Trophoblast cell (in vitro differentiated cells and primary cell): ENCODE data around the gene PANX3.

Source experiments
- DNase-seq, 2 donors: peaks; one replicate each; pipeline ENCODE4 v3.0.0-alpha.2; 2016
- H2AFZ ChIP-seq: 2 replicates; pipeline ENCODE4 v1.6.1; 2013; ENCODE audit warnings: low read length, moderate library complexity, mild to moderate bottlenecking; ENCODE audit not compliant: insufficient read depth, poor library complexity
- H2AK5ac ChIP-seq: 2 replicates; pipeline ENCODE4 v1.6.1; 2013; ENCODE audit warnings: mild to moderate bottlenecking, low read length
- H2BK120ac ChIP-seq: 2 replicates; pipeline ENCODE4 v1.6.1; 2013; ENCODE audit warnings: low read length, mild to moderate bottlenecking, moderate library complexity; ENCODE audit not compliant: insufficient read depth, poor library complexity
- H2BK12ac ChIP-seq: 2 replicates; pipeline ENCODE4 v1.6.1; 2013; ENCODE audit warnings: mild to moderate bottlenecking, low read length, moderate library complexity
- H2BK5ac ChIP-seq: 2 replicates; pipeline ENCODE4 v1.6.1; 2013; ENCODE audit warnings: low read length, low read depth, moderate library complexity, mild to moderate bottlenecking; ENCODE audit not compliant: poor library complexity
- H3K14ac ChIP-seq: 2 replicates; pipeline ENCODE4 v1.6.1; 2013; ENCODE audit warnings: mild to moderate bottlenecking, low read length
- H3K18ac ChIP-seq: 2 replicates; pipeline ENCODE4 v1.6.1; 2013; ENCODE audit warnings: mild to moderate bottlenecking, low read length
- H3K23ac ChIP-seq: 2 replicates; pipeline ENCODE4 v1.6.1; 2013; ENCODE audit warnings: low read length
- H3K27ac ChIP-seq: 2 replicates; pipeline ENCODE4 v1.5.1; 2013; ENCODE audit warnings: low read depth, mild to moderate bottlenecking, inconsistent platforms, low read length, moderate library complexity
- H3K27me3 ChIP-seq: 2 replicates; pipeline ENCODE4 v1.6.1; 2013; ENCODE audit warnings: inconsistent platforms, mild to moderate bottlenecking, low read length, moderate library complexity; ENCODE audit not compliant: insufficient read depth
- H3K36me3 ChIP-seq, 2 experiments: 1 replicate in 1 of 2; 2 replicates in 1 of 2; pipeline ENCODE4 v1.6.1; 2013; ENCODE audit warnings: low read length in 2 of 2, mild to moderate bottlenecking in 2 of 2, moderate library complexity in 1 of 2; ENCODE audit not compliant: insufficient read depth in 2 of 2, control insufficient read depth in 1 of 2
- H3K4ac ChIP-seq: 2 replicates; pipeline ENCODE4 v1.6.1; 2013; ENCODE audit warnings: low read depth, mild to moderate bottlenecking, low read length, moderate library complexity
- H3K4me1 ChIP-seq, 2 experiments: 1 replicate in 1 of 2; 2 replicates in 1 of 2; pipeline ENCODE4 v1.6.1; 2013; ENCODE audit warnings: low read length in 2 of 2, mild to moderate bottlenecking in 2 of 2, moderate library complexity in 1 of 2; ENCODE audit not compliant: insufficient read depth in 2 of 2, control insufficient read depth in 1 of 2
- H3K4me2 ChIP-seq: 2 replicates; pipeline ENCODE4 v1.6.1; 2013; ENCODE audit warnings: inconsistent platforms, mild to moderate bottlenecking, low read length, moderate library complexity
- H3K4me3 ChIP-seq: 2 replicates; pipeline ENCODE4 v1.5.1; 2013; ENCODE audit warnings: mild to moderate bottlenecking, low read depth, low read length, inconsistent platforms
- H3K79me1 ChIP-seq: one replicate; pipeline ENCODE4 v1.6.1; 2013; ENCODE audit warnings: low read length
- H3K79me2 ChIP-seq: 2 replicates; pipeline ENCODE4 v1.6.1; 2013; ENCODE audit warnings: low read length, mild to moderate bottlenecking; ENCODE audit not compliant: control insufficient read depth, insufficient read depth, poor library complexity
- H3K9ac ChIP-seq: 2 replicates; pipeline ENCODE4 v1.6.1; 2013; ENCODE audit warnings: mild to moderate bottlenecking, low read length
- H3K9me3 ChIP-seq: 2 replicates; pipeline ENCODE4 v1.6.1; 2013; ENCODE audit warnings: low read depth, mild to moderate bottlenecking, control low read depth, inconsistent platforms, low read length; ENCODE audit not compliant: insufficient read depth
- H4K12ac ChIP-seq: 2 replicates; pipeline ENCODE4 v1.6.1; 2013; ENCODE audit warnings: low read depth, mild to moderate bottlenecking, low read length, moderate library complexity
- H4K8ac ChIP-seq: 2 replicates; pipeline ENCODE4 v1.6.1; 2013; ENCODE audit warnings: low read depth, mild to moderate bottlenecking, low read length, moderate library complexity
- H4K91ac ChIP-seq: one replicate; pipeline ENCODE4 v1.6.1; 2013; ENCODE audit warnings: low read depth, mild to moderate bottlenecking, low read length, moderate library complexity
- WGBS: extraction: QIAGEN DNeasy Blood & Tissue Kit; methylation state at CpG from one replicate; pipeline ENCODE4 v1.1.7; 2013; ENCODE audit warnings: missing lambda C conversion rate; ENCODE audit not compliant: insufficient read length, insufficient coverage; ENCODE audit errors: extremely low coverage; 5-methylcytosine and 5-hydroxymethylcytosine counted together

Gene PANX3

GRCh38 chr11:124633355-124633754 lies 22.1 kb downstream of the PANX3 start:
- Histone ChIP-seq H3K4ac (no peak overlapping the region), H3K4me2 (no peak overlapping the region), H3K14ac (no peak overlapping the region), H3K36me3 (peaks cover 21 to 42% of the 10 kb centered on the region in 2 experiments), H4K91ac (no peak overlapping the region), H3K4me1 (no peaks in the 10 kb centered on the region), H2AFZ (no peak overlapping the region), H3K27me3 (no peaks in the 10 kb centered on the region), H2BK12ac (no peak overlapping the region), H4K8ac (no peak overlapping the region), H3K79me1 (no peaks in the 10 kb centered on the region), H2AK5ac (no peak overlapping the region), H4K12ac (no peak overlapping the region), H2BK120ac (no peak overlapping the region), H3K27ac (no peak overlapping the region), H3K18ac (no peak overlapping the region), H2BK5ac (no peak overlapping the region), H3K4me3 (no peak overlapping the region), H3K79me2 (no peaks in the 10 kb centered on the region), H3K23ac (no peak overlapping the region), H3K9me3 (no peaks in the 10 kb centered on the region), H3K9ac (no peak overlapping the region)
- no peak for DNase-seq
- WGBS, result no CpG with 5 or more reads among the region's 1 CpG

GRCh38 chr11:124635932-124636331 lies 24.7 kb downstream of the PANX3 start:
- Histone ChIP-seq H3K4me2 (no peak overlapping the region), H2AFZ (no peak overlapping the region), H2BK12ac (no peak overlapping the region), H3K9ac (no peak overlapping the region), H3K9me3 (no peaks in the 10 kb centered on the region), H2BK5ac (no peak overlapping the region), H3K4me3 (no peak overlapping the region), H3K79me2 (no peaks in the 10 kb centered on the region), H3K79me1 (no peaks in the 10 kb centered on the region), H3K14ac (no peak overlapping the region), H4K12ac (no peak overlapping the region), H3K27ac (no peak overlapping the region), H3K4ac (no peak overlapping the region), H4K8ac (no peak overlapping the region), H4K91ac (no peak overlapping the region), H2BK120ac (no peak overlapping the region), H2AK5ac (no peak overlapping the region), H3K4me1 (no peaks in the 10 kb centered on the region), H3K36me3 (peaks cover 18 to 36% of the 10 kb centered on the region in 2 experiments), H3K27me3 (no peaks in the 10 kb centered on the region), H3K23ac (no peak overlapping the region), H3K18ac (no peak overlapping the region)
- no peak for DNase-seq
- WGBS, result no CpG with 5 or more reads among the region's 3 CpGs

GRCh38 chr11:124638500-124638899 lies 27.3 kb downstream of the PANX3 start:
- WGBS, result no CpG with 5 or more reads among the region's 3 CpGs

GRCh38 chr11:124639186-124639585 lies 28.0 kb downstream of the PANX3 start:
- no peak overlapping the region for H4K8ac ChIP-seq
- H2BK12ac ChIP-seq, result no peak overlapping the region
- no peak overlapping the region for H3K14ac ChIP-seq
- H3K27ac ChIP-seq, result no peak overlapping the region
- no peak overlapping the region for H2BK5ac ChIP-seq
- no peaks in the 10 kb centered on the region for H3K79me2 ChIP-seq
- H4K91ac ChIP-seq, result no peak overlapping the region
- WGBS, result no CpG with 5 or more reads among the region's 1 CpG
- H3K18ac ChIP-seq, result no peak overlapping the region
- no peaks in the 10 kb centered on the region for H3K4me1 ChIP-seq
- H4K12ac ChIP-seq, result no peak overlapping the region
- peaks cover 2% of the 10 kb centered on the region for H3K9me3 ChIP-seq
- H3K4ac ChIP-seq, result no peak overlapping the region
- no peak overlapping the region for H3K23ac ChIP-seq
- no peak for DNase-seq
- no peak overlapping the region for H3K9ac ChIP-seq
- no peak overlapping the region for H2BK120ac ChIP-seq
- no peak overlapping the region for H2AK5ac ChIP-seq
- H3K4me2 ChIP-seq, result no peak overlapping the region
- no peaks in the 10 kb centered on the region for H3K79me1 ChIP-seq
- H3K4me3 ChIP-seq, result no peak overlapping the region
- H2AFZ ChIP-seq, result no peak overlapping the region
- peaks cover 7 to 18% of the 10 kb centered on the region in 2 experiments for H3K36me3 ChIP-seq
- no peaks in the 10 kb centered on the region for H3K27me3 ChIP-seq

More at GRCh38 chr11:124638500-124638899, 27.3 kb downstream of the PANX3 start:
- Histone ChIP-seq H3K36me3 (peaks cover 7 to 18% of the 10 kb centered on the region in 2 experiments), H2BK5ac (no peak overlapping the region), H3K18ac (no peak overlapping the region), H2BK120ac (no peak overlapping the region), H3K9ac (no peak overlapping the region), H4K12ac (no peak overlapping the region), H3K79me2 (no peaks in the 10 kb centered on the region), H3K9me3 (peaks cover 2% of the 10 kb centered on the region), H3K14ac (no peak overlapping the region), H3K4ac (no peak overlapping the region), H3K23ac (no peak overlapping the region), H3K27me3 (no peaks in the 10 kb centered on the region), H4K8ac (no peak overlapping the region), H3K79me1 (no peaks in the 10 kb centered on the region), H2AK5ac (no peak overlapping the region), H3K27ac (no peak overlapping the region), H3K4me1 (no peaks in the 10 kb centered on the region), H4K91ac (no peak overlapping the region), H2AFZ (no peak overlapping the region), H3K4me2 (no peak overlapping the region), H2BK12ac (no peak overlapping the region), H3K4me3 (no peak overlapping the region)
- DNase-seq, result no peak
